HG03280 (cell line): ENCODE data around the gene COA8.
A peak's percentile ranks its signal among the peaks of the same experiment; 100 is the strongest.
"Not testable (repeated sequence)": the region's sequence is repeated elsewhere in the genome, so short reads cannot be mapped to it uniquely, and the experiment has no call there.

Source experiments
- ATAC-seq: cut with Tn5 transposase; IDR thresholded peaks from one replicate; pipeline ENCODE4 v1.9.1; 2021; ENCODE audit warnings: mild to moderate bottlenecking, moderate library complexity; ENCODE audit not compliant: unreplicated experiment

The COA8 gene

DNA sequence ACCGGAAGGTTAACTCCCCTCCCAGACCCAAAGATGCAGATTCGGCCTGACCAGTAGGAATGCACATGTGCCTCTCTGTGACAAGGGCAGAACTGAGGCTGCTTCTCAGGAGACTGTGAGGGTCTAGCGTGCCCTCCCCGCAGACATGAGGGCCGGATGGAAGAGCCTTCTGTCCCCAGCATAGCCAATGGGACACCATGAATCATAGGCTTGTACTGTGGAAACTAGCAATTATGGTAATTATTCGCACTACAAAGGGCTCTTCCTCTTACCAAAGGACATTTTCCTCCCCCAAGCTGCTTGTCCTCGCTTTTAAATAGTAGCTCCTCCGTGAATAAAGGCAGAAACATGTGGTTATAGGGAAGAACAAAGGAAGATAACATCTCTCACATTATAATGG is 6.2 kb downstream of the COA8 start:
- no peak for ATAC-seq

DNA sequence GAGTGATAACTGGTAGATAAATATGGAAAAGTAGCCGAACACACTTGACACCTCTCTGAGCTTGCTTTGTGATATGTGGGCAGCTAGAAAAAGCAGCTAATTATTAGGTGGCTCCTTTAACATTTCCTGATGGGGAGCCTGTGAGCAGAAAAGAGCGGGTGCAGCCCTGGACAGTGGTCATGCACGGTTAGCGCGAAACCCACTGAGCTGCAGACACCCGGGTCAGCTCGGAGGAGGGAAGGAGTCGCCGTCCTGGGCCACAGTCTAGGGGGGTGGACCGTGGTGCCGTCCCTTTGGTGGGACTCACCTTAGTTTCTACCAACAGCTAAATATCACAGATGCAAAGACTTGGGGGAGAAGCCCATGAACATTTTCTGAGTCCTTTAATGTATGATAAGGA is 6.6 kb downstream of the COA8 start:
- no peak for ATAC-seq

DNA sequence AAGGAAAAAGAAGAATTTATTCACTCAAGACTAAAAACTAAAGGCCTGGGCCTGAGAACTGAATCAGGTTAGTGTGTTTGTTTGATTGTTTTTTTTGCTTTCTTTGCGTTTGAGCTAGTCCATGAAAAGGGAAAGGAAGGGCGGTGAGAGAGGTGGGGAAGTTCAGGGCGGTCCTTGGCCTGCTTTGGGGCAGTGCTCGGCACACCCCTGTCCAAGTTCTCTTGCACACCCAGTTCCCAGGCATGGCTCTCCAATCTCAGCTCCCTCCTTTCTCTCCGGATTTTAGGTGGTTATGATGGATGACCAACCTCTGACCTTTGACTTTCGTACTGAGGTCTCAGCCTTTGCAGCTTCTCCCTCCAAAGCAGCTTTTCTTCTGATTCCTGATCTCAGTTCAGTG is 11.3 kb downstream of the COA8 start:
- no peak for ATAC-seq

DNA sequence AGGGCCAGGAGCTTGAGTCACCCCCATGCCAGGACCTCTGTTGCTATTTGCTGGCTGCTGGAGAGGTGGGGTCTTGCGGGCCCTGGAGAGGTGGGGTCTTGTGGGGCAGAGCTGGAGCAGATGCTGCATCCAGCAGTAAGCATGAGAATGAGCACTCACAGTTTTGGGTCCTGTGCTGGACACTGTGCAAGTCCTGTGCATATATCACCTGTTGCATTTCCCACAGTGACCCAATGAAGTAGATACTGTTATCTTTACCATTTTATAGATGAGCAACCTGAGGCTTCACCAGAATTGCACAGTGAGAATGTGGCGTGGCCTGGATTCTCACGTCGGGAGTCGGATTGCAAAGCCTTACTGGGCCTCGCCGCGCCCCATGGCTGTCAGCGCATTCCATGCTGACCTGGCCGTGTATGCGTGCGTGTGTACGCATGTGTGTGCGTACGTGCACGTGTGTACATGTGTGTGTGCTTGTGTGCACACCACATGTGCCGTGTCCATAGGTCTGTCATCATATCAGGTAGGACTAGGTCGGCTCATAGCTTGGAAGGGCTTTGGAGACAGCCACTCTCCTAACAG is 12.0 kb downstream of the COA8 start:
- no peak for ATAC-seq

- no peak for ATAC-seq
These were observed 13.7 kb downstream of the COA8 start for GRCh38 chr14:103576371-103577024.

DNA sequence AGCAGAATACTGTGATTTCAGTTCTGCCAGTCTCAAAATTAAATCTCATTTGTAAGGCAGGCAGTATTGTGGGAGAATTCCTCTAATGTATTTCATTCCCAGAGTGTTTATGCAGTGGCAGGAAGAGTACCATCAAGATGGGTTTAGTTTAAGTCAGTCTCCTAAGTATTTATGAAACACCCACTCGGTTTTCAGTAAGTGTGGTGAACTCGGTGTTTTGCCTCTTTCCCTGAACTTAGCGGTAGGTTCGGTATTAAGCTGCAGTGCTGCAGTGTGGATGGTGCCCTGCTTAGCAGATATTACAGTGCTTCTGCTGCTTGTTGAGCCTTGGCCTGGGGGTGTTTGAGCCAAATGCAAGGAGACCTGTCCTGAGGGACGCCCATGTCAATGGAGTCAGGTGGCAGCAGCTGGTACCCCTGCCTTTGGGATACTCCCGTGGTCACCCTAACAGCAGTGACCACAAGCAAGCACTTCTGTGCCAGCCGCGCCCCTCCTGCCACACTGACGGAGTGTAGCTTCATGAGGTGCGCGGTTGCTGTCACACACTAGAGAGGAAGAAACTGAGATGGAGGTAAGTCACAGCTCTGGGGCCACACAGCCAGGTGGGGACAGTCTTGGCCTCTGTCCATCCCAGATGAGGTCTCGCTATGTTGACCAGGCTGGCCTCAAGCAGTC is 15.8 kb downstream of the COA8 start:
- no peak for ATAC-seq

- no peak for ATAC-seq
These were observed 18.4 kb downstream of the COA8 start for GRCh38 chr14:103581206-103581605.

GRCh38 chr14:103581954-103582703 is 19.4 kb downstream of the COA8 start:
- ATAC-seq: no peak

DNA sequence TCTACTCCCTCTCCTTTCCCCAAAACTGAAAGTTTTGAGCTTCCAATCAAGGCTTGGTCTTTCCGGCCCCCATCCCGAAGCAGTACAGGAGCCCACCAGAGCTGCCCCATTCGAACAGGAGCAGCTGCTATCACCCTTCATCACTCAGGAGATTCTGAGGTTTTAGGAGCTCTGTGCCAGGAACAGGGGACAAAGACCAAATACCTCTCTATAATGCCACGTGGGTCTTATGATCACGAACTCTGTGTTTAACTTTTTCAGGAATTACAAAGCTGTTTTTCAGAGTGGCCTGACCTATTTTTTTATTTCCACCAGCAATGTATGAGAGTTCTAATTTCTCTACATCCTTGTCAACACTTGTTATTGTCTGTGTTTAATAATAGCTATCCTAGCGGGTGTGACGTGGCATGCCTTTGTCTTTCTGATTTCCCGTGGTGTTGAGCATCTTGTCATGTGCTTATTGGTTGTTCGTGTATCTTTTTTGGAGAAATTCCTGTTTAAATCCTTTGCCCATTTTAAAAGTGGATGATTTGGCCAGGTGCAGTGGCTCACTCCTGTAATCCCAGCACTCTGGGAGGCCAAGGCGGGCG is 21.7 kb downstream of the COA8 start:
- ATAC-seq: no peak

DNA sequence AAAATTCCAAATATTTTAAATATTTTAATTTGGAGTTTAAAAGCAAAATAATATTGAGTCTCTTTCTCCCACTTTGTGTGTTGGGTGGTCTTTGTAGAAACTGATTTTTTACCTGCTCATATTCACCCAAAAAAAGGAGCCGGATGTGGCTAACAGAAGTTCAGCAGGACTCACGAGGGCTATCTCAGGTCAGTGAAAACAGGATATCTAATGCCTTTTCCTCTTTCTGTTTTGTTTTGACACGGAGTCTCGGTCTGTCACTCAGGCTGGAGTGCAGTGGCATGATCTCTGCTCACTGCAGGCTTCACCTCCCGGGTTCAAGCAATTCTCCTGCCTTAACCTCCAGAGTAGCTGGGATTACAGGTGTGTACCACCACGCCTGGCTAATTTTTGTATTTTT is 30.8 kb downstream of the COA8 start:
- peak; percentile 79 for ATAC-seq

DNA sequence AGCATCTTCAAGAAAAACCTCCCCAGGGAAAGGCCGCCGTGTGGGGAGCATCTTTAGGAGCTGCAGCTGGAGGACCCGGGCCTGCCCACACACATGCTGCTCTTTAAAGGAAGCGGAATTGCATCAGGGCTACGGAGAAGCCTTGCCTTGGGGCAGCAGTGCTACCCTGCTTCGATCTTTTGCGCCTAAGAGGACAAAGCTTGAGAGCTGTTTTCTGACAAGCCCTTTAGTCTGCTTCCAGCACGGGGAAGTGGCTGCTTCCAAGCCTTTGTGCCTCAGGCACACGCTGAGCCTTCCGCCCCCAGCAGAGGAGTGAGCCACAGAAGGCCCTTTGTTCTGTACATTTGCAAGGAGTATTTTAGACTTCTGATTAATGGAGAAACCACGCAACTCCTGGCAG is 31.5 kb downstream of the COA8 start:
- ATAC-seq: no peak

DNA sequence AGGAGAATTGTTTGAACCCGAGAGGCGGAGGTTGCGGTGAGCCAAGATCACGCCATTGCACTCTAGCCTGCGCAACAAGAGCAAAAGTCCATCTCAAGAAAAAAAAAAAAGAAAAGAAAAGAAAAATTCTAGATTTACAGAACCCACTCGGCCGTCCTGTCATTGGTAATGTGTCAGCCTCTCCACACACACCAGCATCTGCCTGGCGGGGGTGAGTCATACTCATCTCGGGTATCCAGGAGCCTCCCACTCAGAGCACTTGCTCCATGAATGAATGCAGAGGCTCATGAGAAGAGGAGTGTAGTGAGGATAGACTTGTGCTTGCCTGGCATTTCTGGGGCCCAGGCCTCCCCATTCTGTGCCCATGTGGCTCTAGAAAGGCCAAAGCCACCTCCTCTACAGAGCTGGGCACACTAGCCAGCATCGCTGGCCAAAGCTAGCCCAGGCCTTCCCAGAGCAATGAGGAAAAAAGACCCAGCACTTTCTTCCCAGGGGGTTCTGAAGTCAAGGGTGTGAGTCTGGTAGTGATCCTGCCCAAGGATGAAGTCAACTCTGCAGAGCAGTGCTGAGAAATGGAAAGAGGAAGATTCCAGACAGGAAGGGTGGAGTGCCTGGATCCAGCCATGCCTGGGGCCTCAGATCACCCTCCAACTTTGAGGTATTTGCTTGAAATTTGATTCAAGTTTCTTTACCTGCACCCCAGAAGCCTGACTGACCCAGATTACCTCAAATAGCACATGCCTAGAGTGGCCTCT is 35.0 kb downstream of the COA8 start:
- no peak for ATAC-seq

DNA sequence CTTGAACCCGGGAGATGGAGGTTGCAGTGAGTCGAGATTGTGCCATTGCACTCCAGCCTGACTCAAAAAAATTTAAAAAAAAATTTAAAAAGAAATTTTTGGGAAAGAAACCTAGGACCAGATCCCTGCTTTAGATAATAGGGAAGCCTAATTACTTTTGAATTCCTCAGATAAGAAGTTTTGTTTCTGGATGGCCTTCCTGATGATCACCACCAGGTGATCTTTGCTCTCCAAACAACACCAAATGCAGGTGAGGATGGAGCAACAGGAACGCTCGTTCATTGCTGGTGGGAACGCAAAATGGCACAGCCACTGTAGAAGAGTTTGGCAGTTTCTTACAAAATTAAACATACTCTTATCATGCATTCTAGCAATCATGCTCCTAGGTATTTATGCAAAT is 37.7 kb downstream of the COA8 start:
- no peak for ATAC-seq

DNA sequence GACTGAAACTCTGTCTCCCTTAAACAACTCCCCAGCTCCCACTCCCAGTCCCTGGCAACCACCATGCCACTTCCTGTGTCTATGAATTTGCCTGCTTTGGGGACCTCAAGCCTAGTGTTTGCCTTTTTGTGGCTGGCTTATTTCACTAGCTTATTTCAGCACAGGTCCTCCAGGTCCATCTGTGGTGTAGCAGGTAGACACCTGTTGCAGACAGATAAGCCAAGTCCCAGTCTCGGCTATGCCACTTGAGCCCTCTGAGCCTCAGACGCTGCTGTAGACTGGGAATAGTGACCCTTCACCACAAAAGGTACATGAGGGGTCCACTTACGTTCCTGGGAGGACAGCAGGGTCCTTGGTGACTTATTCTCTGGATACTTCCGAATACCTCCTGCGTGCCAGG is 41.9 kb downstream of the COA8 start:
- no peak for ATAC-seq

DNA sequence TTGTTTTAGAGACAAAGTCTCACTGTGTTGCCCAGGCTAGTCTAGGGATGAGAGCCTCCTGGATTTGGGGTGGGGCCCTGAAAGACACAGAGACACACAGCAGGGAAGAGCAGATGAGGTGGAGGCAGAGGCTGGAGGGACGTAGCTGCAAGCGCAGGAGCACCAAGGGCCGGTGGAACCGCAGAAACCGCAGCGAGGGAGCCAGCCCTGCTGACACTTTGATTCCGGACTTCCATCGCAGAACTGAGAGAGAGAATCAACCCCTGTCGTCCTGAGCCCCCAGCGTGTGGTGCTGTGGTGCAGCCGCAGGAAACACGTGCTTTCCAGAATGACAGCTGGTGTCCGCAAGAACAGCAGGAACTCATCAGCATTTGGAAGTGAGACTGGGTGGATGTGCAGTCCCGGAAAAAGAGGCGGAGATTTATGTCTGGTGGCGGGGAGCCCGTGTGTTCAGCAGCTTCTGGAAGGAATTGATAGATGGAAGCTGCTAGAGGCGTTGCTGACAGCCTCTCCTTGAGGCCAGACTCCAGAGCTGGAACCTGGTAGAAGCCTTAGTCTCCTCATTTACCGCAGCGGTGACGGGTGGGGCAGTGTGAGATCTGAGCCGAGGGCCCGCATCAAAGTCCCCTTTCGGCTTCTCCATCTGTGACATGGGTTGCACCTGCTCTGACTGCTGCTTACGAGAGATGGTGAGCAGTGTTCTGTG is 44.4 kb downstream of the COA8 start:
- peak; percentile 67 for ATAC-seq

DNA sequence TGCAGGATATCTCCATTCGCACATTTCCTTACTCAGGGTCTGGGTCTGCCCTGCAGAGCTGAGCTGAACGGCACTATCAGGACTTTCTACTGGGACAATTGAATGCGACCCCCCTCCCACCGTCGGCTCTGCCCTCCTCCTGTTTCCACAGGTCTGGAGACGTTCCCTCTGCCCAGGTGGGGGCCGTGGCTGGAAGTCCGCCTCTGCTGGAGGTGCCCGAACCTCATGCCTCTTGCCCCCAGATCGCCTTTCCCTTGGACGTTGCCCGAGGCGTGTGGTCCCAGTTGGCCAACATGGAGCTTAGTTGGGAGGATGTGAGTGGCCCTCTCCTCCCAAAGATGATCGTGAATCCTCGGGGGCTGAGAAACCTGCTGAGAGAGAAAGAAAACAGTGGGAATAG is 45.1 kb downstream of the COA8 start:
- no peak for ATAC-seq

DNA sequence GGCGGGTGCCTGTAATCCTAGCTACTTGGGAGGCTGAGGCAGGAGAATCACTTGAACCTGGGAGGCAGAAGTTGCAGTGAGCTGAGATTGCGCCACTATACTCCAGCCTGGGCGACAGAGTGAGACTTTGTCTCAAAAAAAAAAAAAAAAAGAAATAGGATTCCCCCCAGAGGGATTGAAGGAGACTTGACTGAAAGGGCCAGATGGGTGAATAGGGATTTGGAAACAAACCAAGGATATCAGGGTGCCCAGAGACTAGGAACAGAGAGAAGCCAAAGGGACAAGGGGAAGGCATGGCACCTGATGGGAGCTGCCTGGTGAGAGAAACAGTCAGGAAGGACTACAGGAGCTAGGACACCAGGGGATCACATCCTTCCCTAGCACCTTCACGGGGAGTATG is 46.3 kb downstream of the COA8 start:
- ATAC-seq: not testable (repeated sequence)

GRCh38 chr14:103611215-103611614 is 48.5 kb downstream of the COA8 start:
- ATAC-seq: no peak

DNA sequence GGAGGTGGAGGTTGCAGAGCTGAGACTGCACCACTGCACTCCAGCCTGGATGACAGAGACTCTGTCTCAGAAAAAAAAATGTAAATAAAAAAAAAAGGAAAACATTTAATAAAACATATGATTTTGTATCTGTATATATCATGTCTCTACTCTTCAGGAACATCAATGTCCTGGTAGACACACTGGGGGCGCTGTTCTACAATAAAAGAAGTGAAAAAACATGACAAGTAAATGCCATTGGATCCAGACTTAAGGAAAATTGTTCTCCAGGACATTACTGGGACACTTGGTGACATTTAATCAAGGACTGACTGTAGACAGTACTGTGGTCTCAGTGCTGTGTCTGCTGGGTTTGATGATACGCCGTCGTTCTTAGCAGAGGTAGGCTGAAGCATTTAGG is 50.8 kb downstream of the COA8 start:
- ATAC-seq: no peak

GRCh38 chr14:103616635-103617300 is 54.0 kb downstream of the COA8 start:
- no peak for ATAC-seq
